Kidney (tissue), 14 donors: ENCODE data around the gene ITGB7. TPM values are rescaled to one million over a fixed set of nuclear protein-coding genes. Genes with fewer than 3 reads are reported as not detected.

Experiments
- DNase-seq, 5 donors: peaks; one replicate each; pipeline ENCODE4 v3.0.0-alpha.2; 2013 to 2020
- FAIRE-seq: peaks from 2 replicates; lab custom pipeline; 2012; peaks lifted over from hg19 to GRCh38; lab: Jason Lieb, UNC
- H3K27ac ChIP-seq, 2 donors: one replicate each; pipeline ENCODE4 v1.7.0; 2013; ENCODE audit warnings: low read depth in 2 of 2, low read length in 2 of 2, inconsistent platforms in 1 of 2
- H3K27me3 ChIP-seq: one replicate; pipeline ENCODE4 v1.7.1; 2013; ENCODE audit warnings: low read length, inconsistent platforms; ENCODE audit not compliant: control insufficient read depth, insufficient read depth
- H3K36me3 ChIP-seq, 3 donors: one replicate each; pipeline versions ENCODE4 v1.7.0 to v1.7.1; 2013; ENCODE audit warnings: low read length in 3 of 3, control low read depth in 1 of 3, inconsistent platforms in 1 of 3; ENCODE audit not compliant: insufficient read depth in 3 of 3, control insufficient read depth in 2 of 3
- H3K4me1 ChIP-seq, 3 donors: one replicate each; pipeline versions ENCODE4 v1.7.0 to v1.7.1; 2013; ENCODE audit warnings: low read length in 3 of 3, inconsistent platforms in 1 of 3, low read depth in 1 of 3; ENCODE audit not compliant: control insufficient read depth in 2 of 3, insufficient read depth in 2 of 3
- H3K4me3 ChIP-seq, 3 donors: one replicate each; pipeline versions ENCODE4 v1.7.0 to v1.8.1; 2013; ENCODE audit warnings: low read length in 3 of 3, control low read depth in 1 of 3, inconsistent platforms in 1 of 3
- H3K9ac ChIP-seq, 3 donors: one replicate each; pipeline versions ENCODE4 v1.7.0 to v1.7.1; 2013; ENCODE audit warnings: low read length in 3 of 3, control low read depth in 1 of 3, inconsistent platforms in 1 of 3
- H3K9me3 ChIP-seq, 3 donors: one replicate each; pipeline versions ENCODE4 v1.7.0 to v1.7.1; 2013; ENCODE audit warnings: low read length in 3 of 3, control low read depth in 1 of 3, inconsistent platforms in 1 of 3; ENCODE audit not compliant: control insufficient read depth in 2 of 3, insufficient read depth in 1 of 3
- intact Hi-C: fragments of 100-400 bp; cut with DNase I; formaldehyde crosslinking; loops from one replicate; pipeline ENCODE4 v1.11.1; 2022
- polyA plus RNA-seq: library from polyadenylated mRNA; stranded (reverse); fragments of 350-450 nt; fragmentation: Illumina TruSeq; extraction: RNeasy Lipid Tissue Mini Kit (QIAGEN cat#74804); gene quantifications from one replicate; pipeline ENCODE4 v1.2.3, GENCODE V29; 2014; ENCODE audit warnings: low read depth, low replicate concordance; ENCODE audit not compliant: insufficient read depth
- total RNA-seq: library from RNA; stranded (reverse); fragmentation: NEBNext Ultra II Directional; extraction: Animal tissue kit (Norgen Biotek cat#: 25700); gene quantifications from one replicate; pipeline ENCODE4 v1.2.1, GENCODE V29; 2021
- TF ChIP-seq, protein P1 (sequence below): IDR thresholded peaks from 3 replicates; pipeline ENCODE4 v1.5.1; 2012; ENCODE audit warnings: mild to moderate bottlenecking, moderate library complexity, borderline replicate concordance; ENCODE audit not compliant: insufficient read depth; ENCODE audit errors: extremely low read depth
- donor health status: control.
- donor health status: control.
- donor health status: control.
- donor health status: control.
- donor health status: control.
- donor health status: DM: yes; HTN: yes; CAD: no.
- donor health status: Normal renal cell carcinoma (clear cell type).

The ITGB7 gene
- total and polyA plus RNA-seq, 2 donors from 2014 or later: 11.0 to 14.5 TPM

DNA sequence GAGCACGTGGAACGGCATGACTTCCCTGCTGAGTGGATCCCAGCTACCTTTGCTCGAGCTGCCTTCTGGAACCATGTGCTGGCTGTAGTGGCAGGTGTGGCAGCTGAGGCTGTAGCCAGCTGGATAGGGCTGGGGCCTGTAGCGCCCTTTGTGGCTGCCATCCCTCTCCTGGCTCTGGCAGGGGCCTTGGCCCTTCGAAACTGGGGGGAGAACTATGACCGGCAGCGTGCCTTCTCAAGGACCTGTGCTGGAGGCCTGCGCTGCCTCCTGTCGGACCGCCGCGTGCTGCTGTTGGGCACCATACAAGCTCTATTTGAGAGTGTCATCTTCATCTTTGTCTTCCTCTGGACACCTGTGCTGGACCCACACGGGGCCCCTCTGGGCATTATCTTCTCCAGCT is 46.2 kb upstream of the ITGB7 start:
- TF ChIP-seq, protein P1, sequence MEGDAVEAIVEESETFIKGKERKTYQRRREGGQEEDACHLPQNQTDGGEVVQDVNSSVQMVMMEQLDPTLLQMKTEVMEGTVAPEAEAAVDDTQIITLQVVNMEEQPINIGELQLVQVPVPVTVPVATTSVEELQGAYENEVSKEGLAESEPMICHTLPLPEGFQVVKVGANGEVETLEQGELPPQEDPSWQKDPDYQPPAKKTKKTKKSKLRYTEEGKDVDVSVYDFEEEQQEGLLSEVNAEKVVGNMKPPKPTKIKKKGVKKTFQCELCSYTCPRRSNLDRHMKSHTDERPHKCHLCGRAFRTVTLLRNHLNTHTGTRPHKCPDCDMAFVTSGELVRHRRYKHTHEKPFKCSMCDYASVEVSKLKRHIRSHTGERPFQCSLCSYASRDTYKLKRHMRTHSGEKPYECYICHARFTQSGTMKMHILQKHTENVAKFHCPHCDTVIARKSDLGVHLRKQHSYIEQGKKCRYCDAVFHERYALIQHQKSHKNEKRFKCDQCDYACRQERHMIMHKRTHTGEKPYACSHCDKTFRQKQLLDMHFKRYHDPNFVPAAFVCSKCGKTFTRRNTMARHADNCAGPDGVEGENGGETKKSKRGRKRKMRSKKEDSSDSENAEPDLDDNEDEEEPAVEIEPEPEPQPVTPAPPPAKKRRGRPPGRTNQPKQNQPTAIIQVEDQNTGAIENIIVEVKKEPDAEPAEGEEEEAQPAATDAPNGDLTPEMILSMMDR: no peak
- Histone ChIP-seq H3K27me3 (no peaks in the 10 kb centered on the region), H3K36me3 (peaks cover 0 to 7% (median 6%) of the 10 kb centered on the region in 3 donors), H3K9ac (peak overlapping the region in 1 of 3 donors; percentile 87), H3K4me1 (peaks cover 3 to 18% (median 7%) of the 10 kb centered on the region in 3 donors), H3K4me3 (peak overlapping the region in 1 of 3 donors; percentile 70), H3K27ac (no peak overlapping the region), H3K9me3 (no peaks in the 10 kb centered on the region)
- DNase-seq: peak in 1 of 5 donors; percentile 37
- no peak for FAIRE-seq
- intact Hi-C loops: no loop called here

- intact Hi-C loops: no loop called here
- Histone ChIP-seq H3K4me1 (peaks cover 3 to 18% (median 7%) of the 10 kb centered on the region in 3 donors), H3K9ac (peak overlapping the region; percentile 55 to 90 (median 87)), H3K27ac (peak overlapping the region; percentile 75 to 96), H3K9me3 (no peaks in the 10 kb centered on the region), H3K4me3 (peak overlapping the region; percentile 70 to 93 (median 77)), H3K27me3 (no peaks in the 10 kb centered on the region), H3K36me3 (peaks cover 0 to 7% (median 6%) of the 10 kb centered on the region in 3 donors)
- TF ChIP-seq, protein P1: no peak
- DNase-seq (peak in 2 of 5 donors; percentile 66 to 76), FAIRE-seq (no peak)
Measured at GRCh38 chr12:53252349-53252916, 45.4 kb upstream of the ITGB7 start.

DNA sequence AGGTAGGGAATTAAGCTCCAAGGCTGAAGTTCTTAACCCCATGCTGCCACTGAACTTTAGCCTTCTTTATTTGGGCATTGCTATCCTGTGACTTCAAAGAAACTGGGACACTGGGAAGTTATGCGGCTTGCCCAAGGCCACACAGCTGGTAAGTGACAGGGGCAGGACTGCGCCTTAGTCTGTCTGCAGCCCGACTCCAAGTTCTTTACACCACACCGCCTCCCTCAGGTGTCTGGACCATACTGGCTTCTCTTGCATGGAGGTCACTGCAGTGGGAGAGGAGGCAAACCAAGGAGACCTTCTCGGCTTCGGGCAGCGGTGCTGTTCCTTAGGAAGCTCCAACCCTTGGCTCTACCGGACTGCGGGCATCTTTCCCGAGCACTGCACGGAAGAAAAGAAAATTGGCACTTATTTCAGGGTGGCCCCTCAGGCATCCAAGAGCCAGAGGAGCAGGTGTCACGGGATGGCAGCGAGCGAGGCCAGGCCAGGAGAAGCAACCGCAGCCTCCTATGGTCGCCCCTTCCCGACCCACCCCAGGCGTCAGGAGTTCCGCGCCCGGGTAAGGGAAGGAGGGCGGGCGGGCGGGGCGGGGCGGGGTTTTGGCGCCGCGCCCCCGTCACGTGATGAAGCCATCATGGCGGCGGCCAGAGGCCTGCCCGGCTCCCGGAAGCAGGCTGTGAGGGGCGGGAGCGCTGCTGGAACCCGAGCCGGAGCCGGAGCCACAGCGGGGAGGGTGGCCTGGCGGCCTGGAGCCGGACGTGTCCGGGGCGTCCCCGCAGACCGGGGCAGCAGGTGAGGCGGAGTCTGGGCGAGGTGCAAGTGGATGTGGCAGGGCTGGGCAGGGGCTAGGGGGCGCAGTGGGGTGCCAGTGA is 44.7 kb upstream of the ITGB7 start:
- peaks cover 0 to 7% (median 6%) of the 10 kb centered on the region in 3 donors for H3K36me3 ChIP-seq
- FAIRE-seq (no peak), DNase-seq (peak; percentile 90 to 94 (median 93))
- H3K9ac ChIP-seq: peak overlapping the region; percentile 56 to 90 (median 87)
- TF ChIP-seq, protein P1: peak; percentile 29
- peaks cover 3 to 18% (median 7%) of the 10 kb centered on the region in 3 donors for H3K4me1 ChIP-seq
- intact Hi-C loops: no loop called here
- H3K27ac ChIP-seq: peak overlapping the region; percentile 84 to 96
- H3K4me3 ChIP-seq: peak overlapping the region; percentile 70 to 93 (median 77)
- no peaks in the 10 kb centered on the region for H3K27me3 ChIP-seq
- no peaks in the 10 kb centered on the region for H3K9me3 ChIP-seq
